Mononuclear cell (primary cell): ENCODE data around the gene GJD3. TPM values are rescaled to one million over a fixed set of nuclear protein-coding genes. Genes with fewer than 3 reads are reported as not detected.

Source experiments
- H3K27me3 ChIP-seq: 2 replicates; pipeline ENCODE4 v1.6.0; 2011; ENCODE audit warnings: low read length, control low read depth; ENCODE audit not compliant: insufficient read depth
- H3K4me1 ChIP-seq: 2 replicates; pipeline ENCODE4 v1.5.1; 2011; ENCODE audit warnings: mild to moderate bottlenecking, low read length, control low read depth; ENCODE audit not compliant: insufficient read depth
- H3K4me3 ChIP-seq: 2 replicates; pipeline ENCODE4 v1.5.1; 2011; ENCODE audit warnings: mild to moderate bottlenecking, low read length, moderate library complexity
- H3K9me3 ChIP-seq: 2 replicates; pipeline ENCODE4 v1.5.1; 2011; ENCODE audit warnings: low read depth, mild to moderate bottlenecking, control low read depth, low read length
- total RNA-seq: library from RNA; depleted of rRNA; stranded (reverse); fragments of >200 nt; gene quantifications from one replicate; pipeline ENCODE4 v1.2.3, GENCODE V29; 2012

Gene GJD3
- total RNA-seq, 1 donor, result 0.21 TPM

GRCh38 chr17:40361063-40361924 lies 3.2 kb downstream of the GJD3 start:
- H3K27me3 ChIP-seq, result peaks cover 22% of the 10 kb centered on the region
- H3K9me3 ChIP-seq, result no peaks in the 10 kb centered on the region
- H3K4me1 ChIP-seq, result peaks cover 22% of the 10 kb centered on the region
- H3K4me3 ChIP-seq, result no peak overlapping the region

GRCh38 chr17:40360091-40360490 lies 4.4 kb downstream of the GJD3 start:
- Histone ChIP-seq H3K4me1 (peaks cover 22% of the 10 kb centered on the region), H3K4me3 (no peak overlapping the region), H3K9me3 (no peaks in the 10 kb centered on the region), H3K27me3 (peaks cover 22% of the 10 kb centered on the region)

- H3K9me3 ChIP-seq, result no peaks in the 10 kb centered on the region
- H3K27me3 ChIP-seq, result peaks cover 17% of the 10 kb centered on the region
- H3K4me3 ChIP-seq, result no peak overlapping the region
- peaks cover 23% of the 10 kb centered on the region for H3K4me1 ChIP-seq
Observed at GRCh38 chr17:40358323-40359038, 6.1 kb downstream of the GJD3 start.

GRCh38 chr17:40356990-40357881 lies 7.3 kb downstream of the GJD3 start:
- no peaks in the 10 kb centered on the region for H3K9me3 ChIP-seq
- peaks cover 30% of the 10 kb centered on the region for H3K4me1 ChIP-seq
- peaks cover 14% of the 10 kb centered on the region for H3K27me3 ChIP-seq
- H3K4me3 ChIP-seq, result no peak overlapping the region

GRCh38 chr17:40355804-40356758 lies 8.5 kb downstream of the GJD3 start:
- peaks cover 34% of the 10 kb centered on the region for H3K4me1 ChIP-seq

GRCh38 chr17:40355123-40355803 lies 9.3 kb downstream of the GJD3 start:
- no peak overlapping the region for H3K4me3 ChIP-seq
- no peaks in the 10 kb centered on the region for H3K27me3 ChIP-seq
- peaks cover 34% of the 10 kb centered on the region for H3K4me1 ChIP-seq
- H3K9me3 ChIP-seq, result no peaks in the 10 kb centered on the region

More at GRCh38 chr17:40355804-40356758, 8.5 kb downstream of the GJD3 start:
- no peak overlapping the region for H3K4me3 ChIP-seq
- no peaks in the 10 kb centered on the region for H3K9me3 ChIP-seq
- peaks cover 6% of the 10 kb centered on the region for H3K27me3 ChIP-seq

- no peaks in the 10 kb centered on the region for H3K9me3 ChIP-seq
- no peaks in the 10 kb centered on the region for H3K27me3 ChIP-seq
- no peak overlapping the region for H3K4me3 ChIP-seq
Observed at GRCh38 chr17:40354221-40355122, 10.1 kb downstream of the GJD3 start.

GRCh38 chr17:40352779-40353394 lies 11.7 kb downstream of the GJD3 start:
- peaks cover 35% of the 10 kb centered on the region for H3K4me1 ChIP-seq
- no peaks in the 10 kb centered on the region for H3K27me3 ChIP-seq
- H3K9me3 ChIP-seq, result no peaks in the 10 kb centered on the region
- no peak overlapping the region for H3K4me3 ChIP-seq

More at GRCh38 chr17:40354221-40355122, 10.1 kb downstream of the GJD3 start:
- peaks cover 34% of the 10 kb centered on the region for H3K4me1 ChIP-seq

GRCh38 chr17:40352237-40352778 lies 12.2 kb downstream of the GJD3 start:
- Histone ChIP-seq H3K27me3 (no peaks in the 10 kb centered on the region), H3K4me3 (no peak overlapping the region), H3K9me3 (no peaks in the 10 kb centered on the region), H3K4me1 (peaks cover 40% of the 10 kb centered on the region)

- no peak overlapping the region for H3K4me3 ChIP-seq
- H3K4me1 ChIP-seq, result peaks cover 47% of the 10 kb centered on the region
- no peaks in the 10 kb centered on the region for H3K27me3 ChIP-seq
- no peaks in the 10 kb centered on the region for H3K9me3 ChIP-seq
Observed at GRCh38 chr17:40351359-40352236, 12.9 kb downstream of the GJD3 start.

- no peak overlapping the region for H3K4me3 ChIP-seq
- no peaks in the 10 kb centered on the region for H3K27me3 ChIP-seq
- H3K9me3 ChIP-seq, result no peaks in the 10 kb centered on the region
- H3K4me1 ChIP-seq, result peaks cover 55% of the 10 kb centered on the region
Observed at GRCh38 chr17:40350689-40351358, 13.7 kb downstream of the GJD3 start.
